Activated CD4-positive, alpha-beta T cell treated with anti-CD3 and anti-CD28 coated beads for 24 hours (primary cell): Measurements from ENCODE around the gene NFKB2.

Source experiments
- DNase-seq, 2 donors: peaks; one replicate each; pipeline ENCODE4 v3.0.0-alpha.2; 2020; ENCODE audit warnings: low read depth in 2 of 2

NFKB2 gene

DNA sequence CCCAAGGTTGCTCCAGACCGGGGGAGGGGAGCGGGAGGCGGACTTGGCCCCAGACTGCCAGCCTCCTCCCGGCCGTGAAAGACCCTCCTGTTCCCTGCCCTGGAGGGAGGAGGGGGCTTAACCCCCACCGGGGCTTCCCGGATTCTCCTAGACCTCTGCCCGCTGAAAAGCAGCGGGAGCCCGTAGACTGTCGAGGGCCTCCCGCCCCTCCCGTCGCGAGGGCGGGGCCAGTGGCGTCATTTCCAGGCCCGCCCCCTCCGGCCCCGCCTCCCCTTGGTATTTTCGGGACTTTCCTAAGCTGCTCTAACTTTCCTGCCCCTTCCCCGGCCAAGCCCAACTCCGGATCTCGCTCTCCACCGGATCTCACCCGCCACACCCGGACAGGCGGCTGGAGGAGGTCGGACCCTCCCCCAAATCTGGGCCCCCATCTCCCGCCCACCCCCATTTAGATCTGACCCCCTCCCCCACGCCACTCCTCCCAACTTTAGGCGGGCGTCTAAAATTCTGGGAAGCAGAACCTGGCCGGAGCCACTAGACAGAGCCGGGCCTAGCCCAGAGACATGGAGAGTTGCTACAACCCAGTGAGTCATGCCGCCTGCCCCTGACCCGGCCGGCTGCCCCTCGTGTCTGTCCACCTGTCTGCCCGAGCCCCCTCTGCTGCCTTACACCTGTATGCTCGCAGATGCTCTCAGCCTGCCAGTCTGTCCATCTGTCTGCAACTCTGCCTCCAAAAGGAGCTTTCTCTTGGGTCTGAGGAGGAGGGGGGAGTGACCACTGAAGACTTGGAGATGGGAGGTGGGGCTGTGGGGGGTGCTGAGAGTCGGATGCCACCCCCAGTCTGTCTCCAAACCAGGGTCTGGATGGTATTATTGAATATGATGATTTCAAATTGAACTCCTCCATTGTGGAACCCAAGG is at the start of gene NFKB2:
Gene NFKB2, plus strand, starts transcription at position 306 of the 917 bp plus-strand sequence. Its CDS starts 255 bp downstream, at position 561.
- peak; percentile 85 to 87 for DNase-seq

DNA sequence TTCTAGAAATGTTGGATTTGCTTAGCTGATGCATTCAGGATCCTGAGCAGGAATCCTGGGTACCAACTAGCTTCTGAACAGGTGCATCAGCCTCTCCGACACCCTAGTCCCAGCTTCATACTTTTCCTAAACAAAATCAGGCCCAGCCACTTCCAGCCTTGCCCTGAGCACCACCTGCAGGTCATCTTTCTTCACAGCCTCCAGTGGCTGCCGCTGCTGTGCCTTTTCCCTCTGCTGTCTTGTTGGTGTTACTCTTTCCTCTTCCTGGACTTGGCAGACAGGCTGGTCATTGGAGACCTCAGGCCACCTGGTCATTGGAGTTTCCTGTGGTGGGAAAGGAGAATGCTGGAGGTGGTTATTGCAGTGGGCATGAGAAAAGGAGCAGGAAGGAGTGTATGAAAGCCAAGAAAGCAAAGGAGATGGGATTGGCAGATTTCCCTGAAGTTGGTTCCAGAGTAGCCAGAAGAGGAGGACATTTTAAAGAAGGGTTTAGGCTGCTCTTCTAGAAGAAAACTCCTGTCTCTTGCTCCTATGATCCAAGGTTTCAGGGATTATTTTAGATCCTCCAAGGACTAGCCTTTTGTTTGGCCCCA is 48.2 kb upstream of the NFKB2 start:
- no peak for DNase-seq

DNA sequence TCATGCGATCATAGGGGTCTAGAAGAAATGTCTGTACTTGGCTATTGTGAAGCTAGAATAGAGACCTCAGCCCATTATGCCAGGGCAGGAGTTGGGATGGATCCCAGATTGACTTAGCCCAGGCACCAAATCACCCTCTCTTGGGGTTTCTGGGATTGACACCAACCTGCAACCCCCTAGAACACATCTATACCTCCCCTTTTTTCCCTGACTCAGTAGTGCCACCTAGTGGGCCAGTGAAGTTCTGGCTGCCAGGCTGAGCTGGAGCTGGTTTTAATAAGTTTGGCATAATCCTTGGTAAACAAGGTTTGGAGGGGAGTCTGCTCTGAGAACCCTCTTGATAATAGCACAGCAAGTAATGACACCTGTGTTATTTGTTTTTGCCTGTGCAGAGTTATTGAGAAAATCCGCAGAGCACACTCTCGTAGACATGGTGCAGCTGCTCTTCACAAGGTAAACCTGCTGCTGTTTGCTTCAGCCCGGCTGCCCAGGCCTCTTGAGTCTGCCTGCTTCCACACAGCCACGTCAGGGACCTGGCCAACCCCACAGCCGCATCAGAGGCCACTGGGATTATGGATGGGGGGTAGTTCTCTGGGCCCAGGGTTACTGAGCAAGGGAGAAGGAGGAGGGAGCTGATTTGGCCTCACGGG is 43.3 kb upstream of the NFKB2 start:
- DNase-seq: peak; percentile 59 to 66

DNA sequence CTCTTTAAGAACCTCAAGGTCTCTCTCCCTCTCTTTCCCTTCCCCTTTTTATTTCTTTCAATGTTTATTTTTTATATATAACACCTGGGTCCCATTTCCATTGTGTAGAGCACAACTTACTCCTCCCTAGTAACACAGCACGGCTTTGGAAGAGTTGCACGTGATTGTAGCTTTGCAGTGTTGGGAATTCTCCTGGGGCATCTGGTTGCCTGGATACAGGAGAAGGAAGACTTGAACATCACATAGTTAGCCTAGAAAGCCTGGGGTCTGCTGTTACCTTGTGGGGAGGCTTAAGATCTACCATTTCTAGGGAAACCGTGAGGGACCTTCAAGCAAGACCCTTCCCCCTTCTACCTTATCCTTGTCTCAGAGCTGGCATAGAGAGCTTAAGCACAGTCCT is 41.1 kb upstream of the NFKB2 start:
- DNase-seq: no peak

DNA sequence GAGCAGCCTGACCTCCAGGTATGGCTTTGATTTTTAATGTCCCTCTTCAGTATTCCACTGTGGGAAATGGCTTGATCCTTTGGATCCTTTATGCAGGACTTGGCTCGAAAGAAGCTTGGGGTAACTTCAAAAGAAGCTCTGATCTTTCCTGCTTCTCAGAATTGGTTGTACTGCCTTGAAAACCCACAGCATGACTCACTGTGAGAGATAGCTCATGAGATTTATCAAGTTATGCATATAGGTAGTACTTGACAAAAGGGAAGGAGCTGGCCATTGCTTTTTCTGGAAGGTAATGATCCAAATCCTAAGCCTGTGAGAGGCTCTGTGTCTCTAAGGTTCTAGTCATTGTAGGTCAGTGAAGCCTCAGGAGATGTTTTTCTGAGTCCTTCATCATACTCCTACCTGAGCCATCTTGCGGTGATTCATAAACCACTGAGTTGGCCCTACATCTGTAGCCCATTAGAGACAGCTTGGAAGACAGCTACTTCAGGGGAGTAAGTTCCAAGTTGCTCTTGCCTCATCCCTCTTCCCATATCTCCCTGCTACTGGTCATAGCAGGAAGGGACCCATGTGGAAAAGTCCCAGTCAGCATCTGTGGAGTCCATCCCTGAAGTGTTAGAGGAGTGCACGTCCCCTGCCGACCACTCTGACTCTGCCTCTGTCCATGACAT is 36.7 kb upstream of the NFKB2 start:
- DNase-seq: no peak

DNA sequence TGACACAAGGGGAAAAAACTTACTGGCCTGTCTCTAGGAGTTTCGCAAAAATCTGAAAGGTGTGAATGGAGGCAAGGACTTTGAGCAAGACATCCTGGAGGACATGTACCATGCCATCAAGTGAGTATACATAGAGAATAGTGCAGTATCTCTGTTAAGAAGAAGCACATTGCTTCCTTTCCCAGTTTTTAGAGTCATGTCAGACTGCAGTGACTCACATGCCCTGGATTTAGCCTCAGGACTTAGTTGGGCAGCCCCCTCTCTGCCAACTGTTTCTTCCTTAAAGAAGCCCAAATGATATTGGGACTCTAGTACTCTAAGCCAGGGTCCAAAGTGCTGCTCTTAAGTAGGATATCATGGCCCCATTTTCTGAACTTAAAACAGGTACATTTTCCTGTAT is 28.1 kb upstream of the NFKB2 start:
- no peak for DNase-seq

DNA sequence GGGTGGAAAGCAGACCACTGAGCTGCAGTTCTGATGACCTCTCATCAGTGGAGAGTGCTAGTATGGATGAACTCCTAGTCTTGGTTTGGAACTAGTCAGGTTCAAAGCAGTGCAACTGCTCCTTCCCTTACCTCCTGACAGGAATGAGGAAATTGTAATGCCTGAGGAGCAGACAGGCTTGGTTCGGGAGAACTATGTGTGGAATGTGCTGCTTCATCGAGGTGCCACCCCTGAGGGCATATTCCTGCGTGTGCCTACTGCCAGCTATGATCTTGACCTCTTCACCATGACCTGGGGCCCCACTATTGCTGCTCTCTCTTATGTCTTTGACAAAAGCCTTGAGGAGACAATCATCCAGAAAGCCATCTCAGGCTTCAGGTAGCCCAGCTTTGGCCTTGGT is 27.4 kb upstream of the NFKB2 start:
- DNase-seq: no peak

DNA sequence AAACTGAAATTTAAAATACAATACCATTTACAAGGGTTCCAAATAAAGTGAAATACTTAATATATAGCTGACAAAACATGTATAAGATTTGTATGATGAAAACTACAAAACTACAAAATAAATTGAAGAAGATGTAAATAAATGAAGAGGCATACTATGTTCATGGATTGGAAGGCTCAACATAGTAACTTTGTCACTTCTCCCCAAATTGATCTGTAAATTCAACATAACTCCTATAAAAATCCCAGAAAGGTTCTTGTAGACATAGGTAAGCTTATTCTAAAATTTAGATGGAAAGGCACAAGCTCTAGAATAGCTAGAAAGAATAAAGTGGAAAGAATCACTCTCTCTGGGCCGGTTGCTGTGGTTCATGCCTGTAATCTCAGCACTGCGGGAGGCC is 24.2 kb upstream of the NFKB2 start:
- DNase-seq: no peak

DNA sequence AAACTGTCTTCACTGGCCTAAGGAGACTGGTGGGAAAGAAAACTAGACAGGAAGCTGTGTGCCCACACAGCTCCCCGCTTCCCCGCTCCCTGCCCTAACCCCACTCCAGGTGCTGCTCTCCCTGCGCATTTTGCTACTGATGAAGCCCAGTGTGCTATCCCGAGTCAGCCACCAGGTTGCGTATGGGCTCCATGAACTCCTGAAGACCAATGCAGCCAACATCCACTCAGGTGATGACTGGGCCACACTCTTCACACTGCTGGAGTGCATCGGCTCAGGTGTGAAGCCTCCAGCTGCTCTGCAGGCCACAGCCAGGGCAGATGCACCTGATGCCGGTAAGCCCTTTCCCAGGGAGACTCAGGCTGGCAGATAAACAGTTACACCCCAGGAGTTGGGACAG is 20.3 kb upstream of the NFKB2 start:
- DNase-seq: no peak

DNA sequence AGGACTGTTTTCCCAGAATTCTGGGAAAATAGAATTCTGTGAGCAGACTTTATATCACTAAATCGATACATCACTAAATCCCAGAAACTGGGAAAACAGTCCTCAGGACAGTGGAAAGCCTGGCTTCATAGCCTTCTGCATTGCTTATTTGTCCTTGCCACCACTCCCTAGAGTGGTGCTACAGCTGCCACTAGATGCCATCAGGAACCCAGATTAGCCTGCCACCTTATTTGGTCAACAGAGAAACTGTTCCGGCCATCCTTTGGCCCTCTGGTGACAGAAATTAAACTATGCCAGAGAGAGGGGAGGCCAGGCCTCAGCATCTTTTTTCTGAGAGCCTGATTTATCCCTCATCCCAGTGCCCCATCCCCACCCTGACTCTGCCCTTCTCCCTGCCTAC is 19.6 kb upstream of the NFKB2 start:
- DNase-seq: no peak

DNA sequence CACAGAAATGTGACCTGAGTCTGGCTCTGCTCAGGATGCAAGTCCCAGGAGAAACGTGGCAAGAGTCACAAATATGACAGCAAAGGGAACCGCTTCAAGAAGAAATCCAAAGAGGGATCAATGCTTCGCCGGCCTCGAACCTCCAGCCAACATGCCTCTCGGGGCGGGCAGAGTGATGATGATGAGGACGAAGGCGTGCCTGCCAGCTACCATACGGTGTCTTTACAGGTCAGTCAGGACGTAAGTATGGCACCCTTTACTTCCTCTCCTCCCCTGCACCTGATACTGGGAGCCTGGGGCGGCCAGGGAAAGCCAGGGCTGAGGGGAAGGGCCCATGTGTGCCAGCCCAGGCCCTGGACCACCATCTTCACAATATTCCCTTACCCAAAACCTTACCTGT is 18.6 kb upstream of the NFKB2 start:
- no peak for DNase-seq

DNA sequence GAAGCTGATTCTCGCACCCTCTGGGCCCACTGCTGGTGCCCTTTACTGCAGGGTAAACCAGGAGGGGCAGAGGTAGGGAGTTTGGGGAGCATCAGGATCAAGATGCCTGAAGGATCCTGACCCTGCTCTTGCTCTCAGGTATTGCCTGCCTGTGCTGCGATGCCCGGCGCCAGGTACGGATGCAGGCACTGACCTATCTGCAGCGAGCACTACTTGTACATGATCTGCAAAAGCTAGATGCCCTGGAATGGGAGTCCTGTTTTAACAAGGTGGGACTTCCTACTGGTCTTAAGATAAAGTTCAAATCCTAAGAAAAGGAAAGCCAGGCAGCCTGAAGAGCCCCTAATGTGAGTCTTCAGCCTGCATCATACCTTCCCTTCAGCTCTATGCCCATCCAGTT is 16.1 kb upstream of the NFKB2 start:
- DNase-seq: no peak

DNA sequence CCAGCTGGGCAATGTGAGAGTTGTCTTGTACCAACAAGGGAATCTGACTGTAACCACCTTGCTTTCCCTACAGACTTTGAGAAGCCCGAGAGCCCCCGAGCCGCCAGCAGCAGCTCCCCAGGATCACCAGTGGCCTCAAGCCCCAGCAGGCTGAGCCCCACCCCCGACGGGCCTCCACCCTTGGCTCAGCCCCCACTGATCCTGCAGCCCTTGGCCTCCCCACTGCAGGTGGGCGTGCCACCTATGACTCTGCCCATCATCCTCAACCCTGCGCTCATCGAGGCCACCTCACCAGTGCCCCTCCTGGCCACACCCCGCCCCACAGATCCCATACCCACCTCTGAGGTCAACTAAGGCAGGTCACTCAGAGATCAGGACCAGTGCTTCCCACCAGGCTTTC is 13.5 kb upstream of the NFKB2 start:
- no peak for DNase-seq

DNA sequence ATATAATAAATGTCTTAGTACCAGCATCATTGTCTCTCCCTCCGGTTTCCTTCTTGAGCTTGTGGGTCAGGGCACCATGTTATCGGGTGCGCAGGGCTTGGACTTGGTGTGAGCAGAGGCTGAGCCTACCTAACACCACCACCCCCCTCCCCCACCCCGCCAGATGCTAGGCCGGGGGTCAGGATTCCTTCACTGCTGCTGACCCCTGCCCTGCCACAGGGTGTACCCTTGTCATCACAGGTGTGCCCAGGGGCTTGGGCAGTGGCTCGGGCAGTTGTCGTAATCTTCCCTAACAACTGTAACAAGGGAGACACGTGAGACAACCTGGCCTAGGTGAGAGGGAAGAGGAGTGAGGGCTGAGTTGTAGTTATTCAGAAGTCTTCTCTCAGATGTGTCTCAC is 12.6 kb upstream of the NFKB2 start:
- DNase-seq: no peak

DNA sequence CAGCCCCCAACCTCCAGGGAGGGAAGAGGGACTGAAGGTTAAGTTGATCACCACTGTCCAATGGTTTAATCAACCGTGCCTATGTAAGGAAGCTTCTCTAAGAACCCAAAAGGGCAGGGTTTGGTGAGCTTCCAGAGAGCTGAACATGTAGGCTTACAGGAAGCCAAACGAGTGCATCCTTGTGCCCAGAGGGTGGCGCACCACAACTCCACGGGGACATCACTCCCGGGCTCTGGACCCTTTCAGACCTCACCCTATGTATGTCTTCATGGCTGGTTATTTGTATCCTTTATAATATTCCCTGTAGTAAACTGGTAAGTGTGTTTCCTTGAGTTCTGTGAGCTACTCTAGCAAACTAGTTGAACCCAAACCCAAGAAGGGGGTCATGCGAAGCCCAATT is 11.5 kb upstream of the NFKB2 start:
- no peak for DNase-seq

DNA sequence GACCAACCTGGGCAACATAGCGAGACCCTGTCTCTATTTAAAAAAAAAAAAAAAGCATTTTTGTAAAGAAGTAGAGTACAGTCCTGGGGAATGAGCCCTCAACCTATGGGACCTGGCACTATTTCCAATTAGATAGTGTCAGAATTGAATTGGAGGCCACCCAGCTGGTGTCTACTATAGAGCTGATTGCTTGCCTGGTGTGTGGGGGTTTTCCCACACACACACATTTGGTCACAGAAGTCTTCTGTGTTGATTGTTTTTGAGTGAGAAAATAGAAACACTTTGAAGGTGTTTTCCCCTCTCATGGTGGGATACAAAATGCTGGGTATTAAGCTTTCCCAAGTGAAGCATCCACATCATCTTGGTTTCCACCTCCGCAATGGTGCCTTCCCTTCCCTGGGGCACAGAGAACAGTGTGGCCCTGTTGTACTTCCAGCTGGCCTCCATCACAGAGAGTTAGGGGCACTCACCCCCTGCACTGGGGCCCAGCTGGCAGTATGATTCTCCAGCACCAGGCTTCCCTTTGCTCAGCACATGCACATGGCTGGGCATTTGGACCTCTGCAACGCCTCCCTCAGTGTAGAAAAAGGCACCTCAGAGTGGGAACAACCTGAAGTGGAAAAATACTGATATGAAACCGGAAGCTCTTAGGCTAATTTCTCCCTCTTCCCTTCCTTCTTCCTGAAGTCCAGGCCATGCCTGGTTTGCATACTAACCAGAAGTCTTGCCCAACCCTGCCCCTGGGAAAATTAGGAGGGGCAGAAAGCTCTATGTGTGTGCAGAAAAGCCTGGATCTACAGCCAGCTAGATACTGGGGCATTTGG is 10.7 kb upstream of the NFKB2 start:
- DNase-seq: no peak

DNA sequence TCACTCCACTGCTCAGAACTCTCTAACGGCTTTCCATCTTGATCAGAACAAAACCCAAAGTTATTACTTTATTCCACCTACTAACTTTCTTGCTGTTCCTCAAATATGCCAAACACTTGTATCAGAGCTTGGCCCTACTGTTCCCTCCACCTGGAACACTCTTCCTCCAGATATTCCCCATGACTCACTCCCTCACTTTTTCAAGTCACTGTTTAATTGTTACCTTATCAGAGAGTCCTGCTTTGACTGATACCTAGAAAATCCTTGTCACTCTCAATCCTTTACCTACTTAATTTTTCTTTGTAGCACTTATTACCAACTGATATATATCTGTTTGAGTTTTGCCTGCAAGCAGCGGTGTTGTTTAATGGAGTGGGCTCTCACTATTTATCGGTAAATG is 5.6 kb upstream of the NFKB2 start:
- no peak for DNase-seq

DNA sequence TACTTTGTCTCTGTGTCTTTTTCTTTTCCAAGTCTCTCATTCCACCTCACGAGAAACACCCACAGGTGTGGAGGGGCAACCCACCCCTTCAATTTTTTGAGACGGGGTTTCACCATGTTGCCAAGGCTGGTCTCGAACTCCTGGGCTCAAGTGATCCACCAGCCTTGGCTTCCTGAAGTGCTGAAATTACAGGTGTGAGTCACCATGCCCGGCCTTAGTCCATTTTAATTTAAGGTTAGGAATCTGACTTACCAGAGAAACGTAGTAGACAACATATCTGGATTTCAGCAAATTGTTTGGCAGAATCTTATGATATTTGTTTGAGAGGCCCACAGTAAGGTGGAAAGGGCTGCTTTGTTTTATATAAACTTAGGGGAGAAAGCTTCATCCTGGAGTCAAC is 3.2 kb upstream of the NFKB2 start:
- no peak for DNase-seq

DNA sequence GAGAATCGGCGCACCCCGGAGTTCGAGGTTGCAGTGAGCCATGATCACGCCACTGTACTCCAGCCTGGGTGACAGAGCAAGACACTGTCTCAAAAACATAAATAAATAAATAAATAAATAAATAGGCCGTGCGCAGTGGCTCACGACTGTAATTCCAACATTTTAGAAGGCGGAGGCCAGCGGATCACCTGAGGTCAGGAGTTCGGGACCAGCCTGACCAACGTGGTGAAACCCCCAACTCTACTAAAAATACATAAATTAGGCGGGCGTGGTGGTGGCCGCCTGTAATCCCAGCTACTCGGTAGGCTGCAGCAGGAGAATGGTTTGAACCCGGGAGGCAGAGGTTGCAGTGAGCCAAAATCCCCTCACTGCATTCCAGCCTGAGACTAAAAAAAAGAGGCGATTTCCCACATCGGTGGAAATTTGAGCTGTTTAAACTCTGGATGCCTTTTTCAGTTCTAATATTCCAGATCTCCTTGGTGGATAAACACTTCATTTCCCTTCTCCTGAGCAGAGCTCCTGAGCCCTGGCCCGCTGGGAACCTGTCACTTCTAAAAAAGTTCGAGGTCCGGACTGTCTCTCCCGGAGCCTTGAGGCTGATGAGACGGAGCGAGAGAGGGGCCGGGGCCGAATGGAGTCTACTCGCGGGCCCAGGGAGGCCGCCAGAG is 2.0 kb upstream of the NFKB2 start:
- no peak for DNase-seq

DNA sequence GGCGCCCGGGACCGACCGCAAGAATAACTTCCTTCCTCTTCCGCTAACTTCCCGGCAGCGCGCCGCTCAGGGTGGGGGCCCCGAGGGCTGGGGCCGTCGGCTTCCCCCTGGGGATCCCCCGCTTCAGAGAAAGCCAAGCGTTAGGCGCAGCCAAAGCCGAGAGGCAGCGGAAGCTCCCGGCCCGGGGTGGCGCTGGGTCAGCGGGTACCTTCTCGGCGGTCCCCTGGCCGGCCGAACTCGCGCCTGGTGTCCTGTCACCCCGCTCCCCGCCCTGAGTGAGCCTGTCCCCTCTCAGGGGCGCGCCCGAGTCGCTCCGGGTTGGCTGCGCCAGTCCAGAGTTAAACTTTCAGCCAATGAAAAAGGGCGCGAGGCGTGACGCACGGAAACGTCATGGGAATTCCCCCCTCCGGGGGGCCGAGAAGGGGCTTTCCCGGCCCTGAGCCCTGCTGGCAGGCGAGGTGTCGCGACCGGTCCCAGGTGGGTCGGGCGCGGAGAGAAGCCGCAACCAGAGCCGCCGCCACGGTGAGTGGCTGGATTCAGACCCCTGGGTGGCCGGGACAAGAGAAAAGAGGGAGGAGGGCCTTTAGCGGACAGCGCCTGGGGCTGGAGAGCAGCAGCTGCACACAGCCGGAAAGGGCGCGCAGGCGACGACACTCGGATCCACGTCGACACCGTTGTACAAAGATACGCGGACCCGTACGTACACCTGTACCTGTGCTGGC is 1.3 kb upstream of the NFKB2 start:
- peak; percentile 93 to 97 for DNase-seq
